ENCODE data around the gene TRIM14. TPM values are rescaled to one million over a fixed set of nuclear protein-coding genes. Genes with fewer than 3 reads are reported as not detected.

TRIM14 gene
- total and polyA plus RNA-seq, 2 donors (not counting 1 experiment from before 2014, with no cell fraction given): 22.5 to 23.9 TPM

DNA sequence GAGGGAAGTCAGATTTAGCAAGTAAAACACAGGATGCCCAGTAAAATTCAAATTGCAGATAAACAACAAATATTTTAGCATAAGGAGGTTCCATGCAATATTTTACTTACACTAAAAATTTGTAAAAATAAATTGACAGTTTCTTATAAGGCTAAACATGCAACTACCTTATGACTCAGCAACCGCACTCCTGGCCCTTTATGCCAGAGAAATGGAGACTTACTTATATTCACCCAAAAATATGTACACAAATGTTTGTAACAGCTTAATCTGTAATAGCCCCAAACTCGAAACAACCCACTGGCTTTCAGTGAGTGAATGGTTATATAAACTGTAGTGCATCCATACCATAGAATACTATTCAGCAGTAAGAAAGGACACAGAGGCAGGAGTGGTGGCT lies 28.6 kb upstream of the TRIM14 start:
- Histone ChIP-seq H2AFZ (ENCODE audit: insufficient read depth, low read depth, low read length, poor library complexity, severe bottlenecking) (no peak overlapping the region), H3K9me3 (ENCODE audit: control extremely low read depth in 1 of 3, control insufficient read depth in 2 of 3, insufficient read depth in 1 of 3, low read length in 2 of 3) (no peaks in the 10 kb centered on the region), H3K4me1 (ENCODE audit: control insufficient read depth in 2 of 2, insufficient read depth in 2 of 2, low read length in 2 of 2) (peaks cover 9 to 11% of the 10 kb centered on the region in 2 donors), H3K9ac (ENCODE audit: low read length) (no peak overlapping the region), H3K4me2 (replicated peaks; ENCODE audit: low read depth, low read length, poor library complexity, severe bottlenecking) (no peak overlapping the region), H4K20me1 (ENCODE audit: control insufficient read depth, insufficient read depth, low read length, poor library complexity, severe bottlenecking) (no peaks in the 10 kb centered on the region), H3K79me2 (ENCODE audit: control insufficient read depth, insufficient read depth, low read length) (no peaks in the 10 kb centered on the region), H3K4me3 (ENCODE audit: control extremely low read depth in 1 of 5, extremely low read depth in 1 of 5, insufficient read depth in 1 of 5, low read depth in 2 of 5, low read length in 4 of 5) (no peak overlapping the region), H3K36me3 (replicated peaks in 1 of 2; ENCODE audit: control extremely low read depth in 1 of 2, control insufficient read depth in 1 of 2, extremely low read depth in 1 of 2, insufficient read depth in 2 of 2, low read length in 1 of 2) (no peaks in the 10 kb centered on the region), H3K27ac (ENCODE audit: low read length in 2 of 2) (no peak overlapping the region), H3K27me3 (replicated peaks in 1 of 4; ENCODE audit: control extremely low read depth in 1 of 4, control insufficient read depth in 3 of 4, insufficient read depth in 4 of 4, low read length in 3 of 4) (no peaks in the 10 kb centered on the region)
- ATAC-seq (ENCODE audit: low read depth) (no peak), DNase-seq (no peak)
- Mint-ChIP-seq H3K4me1 (peaks cover 8% of the 10 kb centered on the region), H3K27me3 (no peaks in the 10 kb centered on the region), H3K27ac (no peak overlapping the region), H3K9me3 (ENCODE audit: insufficient read depth) (no peaks in the 10 kb centered on the region), H3K4me3 (no peak overlapping the region)
- TF ChIP-seq, protein P1, sequence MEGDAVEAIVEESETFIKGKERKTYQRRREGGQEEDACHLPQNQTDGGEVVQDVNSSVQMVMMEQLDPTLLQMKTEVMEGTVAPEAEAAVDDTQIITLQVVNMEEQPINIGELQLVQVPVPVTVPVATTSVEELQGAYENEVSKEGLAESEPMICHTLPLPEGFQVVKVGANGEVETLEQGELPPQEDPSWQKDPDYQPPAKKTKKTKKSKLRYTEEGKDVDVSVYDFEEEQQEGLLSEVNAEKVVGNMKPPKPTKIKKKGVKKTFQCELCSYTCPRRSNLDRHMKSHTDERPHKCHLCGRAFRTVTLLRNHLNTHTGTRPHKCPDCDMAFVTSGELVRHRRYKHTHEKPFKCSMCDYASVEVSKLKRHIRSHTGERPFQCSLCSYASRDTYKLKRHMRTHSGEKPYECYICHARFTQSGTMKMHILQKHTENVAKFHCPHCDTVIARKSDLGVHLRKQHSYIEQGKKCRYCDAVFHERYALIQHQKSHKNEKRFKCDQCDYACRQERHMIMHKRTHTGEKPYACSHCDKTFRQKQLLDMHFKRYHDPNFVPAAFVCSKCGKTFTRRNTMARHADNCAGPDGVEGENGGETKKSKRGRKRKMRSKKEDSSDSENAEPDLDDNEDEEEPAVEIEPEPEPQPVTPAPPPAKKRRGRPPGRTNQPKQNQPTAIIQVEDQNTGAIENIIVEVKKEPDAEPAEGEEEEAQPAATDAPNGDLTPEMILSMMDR (IDR thresholded peaks at IDR 0.05): no peak
- CTCF ChIA-PET: no interaction called here
- intact Hi-C loops (cut with micrococcal nuclease): no loop called here
- no CpG with 5 or more reads among the region's 2 CpGs for WGBS (ENCODE audit: insufficient coverage)
- POLR2A ChIA-PET: no interaction called here

DNA sequence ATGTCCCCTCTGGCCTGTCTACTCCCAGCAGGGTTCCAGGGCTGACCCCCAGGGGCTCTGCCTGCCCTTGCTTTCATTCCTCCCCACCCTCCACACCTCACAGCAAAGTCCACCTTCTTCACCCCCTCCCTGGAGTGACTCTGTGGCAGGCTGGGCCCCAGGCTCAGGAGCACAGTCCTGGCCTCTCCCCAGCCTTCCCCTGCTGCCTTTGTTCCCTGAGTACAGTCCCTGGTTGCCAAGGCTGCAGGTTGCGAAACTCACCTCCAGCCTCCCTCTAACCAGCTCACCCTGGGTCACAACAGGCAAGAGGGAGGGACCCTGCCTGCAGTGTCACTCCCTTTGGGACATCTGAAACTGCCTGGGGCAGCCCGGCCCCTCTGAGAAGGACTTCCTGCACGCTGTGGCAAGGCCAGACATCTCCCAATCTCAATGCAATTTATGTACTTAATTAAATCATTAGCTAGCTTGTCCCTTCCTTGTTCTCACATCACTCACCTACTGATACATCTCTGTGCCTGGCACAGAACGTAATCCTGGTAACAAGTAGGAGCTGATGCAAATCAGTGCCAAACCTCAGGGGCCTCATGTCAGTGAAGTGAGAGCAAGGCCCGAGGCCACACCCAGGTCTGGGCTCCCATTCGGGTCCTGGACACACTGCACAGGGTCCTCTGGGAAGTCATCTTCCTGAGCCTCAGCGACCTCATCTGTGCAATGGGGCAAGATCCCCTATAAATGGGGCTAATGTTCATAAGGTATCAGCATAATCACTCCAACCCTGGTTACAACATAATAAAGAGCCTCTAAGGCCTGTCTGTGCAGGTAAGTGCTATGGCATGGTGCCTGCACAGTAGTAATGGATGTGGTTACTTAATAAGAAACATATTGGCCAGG lies 27.3 kb upstream of the TRIM14 start:
- Mint-ChIP-seq H3K27ac (peak overlapping the region; percentile 13), H3K4me1 (peaks cover 8% of the 10 kb centered on the region), H3K27me3 (no peaks in the 10 kb centered on the region), H3K4me3 (no peak overlapping the region), H3K9me3 (ENCODE audit: insufficient read depth) (no peaks in the 10 kb centered on the region)
- no peak for ATAC-seq (ENCODE audit: low read depth)
- H3K9me3 ChIP-seq (ENCODE audit: control extremely low read depth in 1 of 3, control insufficient read depth in 2 of 3, insufficient read depth in 1 of 3, low read length in 2 of 3): no peaks in the 10 kb centered on the region
- H3K9ac ChIP-seq (ENCODE audit: low read length): no peak overlapping the region
- WGBS (ENCODE audit: insufficient coverage): 82% methylated on average over 6 of the region's 7 CpGs
- peak overlapping the region; percentile 32 for H3K4me2 ChIP-seq (replicated peaks; ENCODE audit: low read depth, low read length, poor library complexity, severe bottlenecking)
- no peaks in the 10 kb centered on the region for H3K27me3 ChIP-seq (replicated peaks in 1 of 4; ENCODE audit: control extremely low read depth in 1 of 4, control insufficient read depth in 3 of 4, insufficient read depth in 4 of 4, low read length in 3 of 4)
- DNase-seq: no peak
- H2AFZ ChIP-seq (ENCODE audit: insufficient read depth, low read depth, low read length, poor library complexity, severe bottlenecking): no peak overlapping the region
- ChIA-PET POLR2A (no interaction called here), CTCF (no interaction called here)
- H3K79me2 ChIP-seq (ENCODE audit: control insufficient read depth, insufficient read depth, low read length): no peaks in the 10 kb centered on the region
- H3K36me3 ChIP-seq (replicated peaks in 1 of 2; ENCODE audit: control extremely low read depth in 1 of 2, control insufficient read depth in 1 of 2, extremely low read depth in 1 of 2, insufficient read depth in 2 of 2, low read length in 1 of 2): no peaks in the 10 kb centered on the region
- peaks cover 9 to 11% of the 10 kb centered on the region in 2 donors for H3K4me1 ChIP-seq (ENCODE audit: control insufficient read depth in 2 of 2, insufficient read depth in 2 of 2, low read length in 2 of 2)
- no peaks in the 10 kb centered on the region for H4K20me1 ChIP-seq (ENCODE audit: control insufficient read depth, insufficient read depth, low read length, poor library complexity, severe bottlenecking)
- TF ChIP-seq EZH2 (IDR thresholded peaks at IDR 0.05; ENCODE audit: borderline replicate concordance, insufficient read depth, low read depth, low read length, poor library complexity, severe bottlenecking): no peak
- TF ChIP-seq, protein P1 (IDR thresholded peaks at IDR 0.05): no peak
- intact Hi-C loops (cut with micrococcal nuclease): no loop called here
- H3K27ac ChIP-seq (ENCODE audit: low read length in 2 of 2): no peak overlapping the region
- no peak overlapping the region for H3K4me3 ChIP-seq (ENCODE audit: control extremely low read depth in 1 of 5, extremely low read depth in 1 of 5, insufficient read depth in 1 of 5, low read depth in 2 of 5, low read length in 4 of 5)

All from B cell (primary cell).